DMS53 (cell line): Measurements from ENCODE around the gene BEST1.
"Not testable (repeated sequence)": the region's sequence is repeated elsewhere in the genome, so short reads cannot be mapped to it uniquely, and the experiment has no call there.

Experiments used
- DNase-seq: peaks from one replicate; lab custom pipeline; 2025; lab: John Stamatoyannopoulos, UW

The BEST1 gene

DNA sequence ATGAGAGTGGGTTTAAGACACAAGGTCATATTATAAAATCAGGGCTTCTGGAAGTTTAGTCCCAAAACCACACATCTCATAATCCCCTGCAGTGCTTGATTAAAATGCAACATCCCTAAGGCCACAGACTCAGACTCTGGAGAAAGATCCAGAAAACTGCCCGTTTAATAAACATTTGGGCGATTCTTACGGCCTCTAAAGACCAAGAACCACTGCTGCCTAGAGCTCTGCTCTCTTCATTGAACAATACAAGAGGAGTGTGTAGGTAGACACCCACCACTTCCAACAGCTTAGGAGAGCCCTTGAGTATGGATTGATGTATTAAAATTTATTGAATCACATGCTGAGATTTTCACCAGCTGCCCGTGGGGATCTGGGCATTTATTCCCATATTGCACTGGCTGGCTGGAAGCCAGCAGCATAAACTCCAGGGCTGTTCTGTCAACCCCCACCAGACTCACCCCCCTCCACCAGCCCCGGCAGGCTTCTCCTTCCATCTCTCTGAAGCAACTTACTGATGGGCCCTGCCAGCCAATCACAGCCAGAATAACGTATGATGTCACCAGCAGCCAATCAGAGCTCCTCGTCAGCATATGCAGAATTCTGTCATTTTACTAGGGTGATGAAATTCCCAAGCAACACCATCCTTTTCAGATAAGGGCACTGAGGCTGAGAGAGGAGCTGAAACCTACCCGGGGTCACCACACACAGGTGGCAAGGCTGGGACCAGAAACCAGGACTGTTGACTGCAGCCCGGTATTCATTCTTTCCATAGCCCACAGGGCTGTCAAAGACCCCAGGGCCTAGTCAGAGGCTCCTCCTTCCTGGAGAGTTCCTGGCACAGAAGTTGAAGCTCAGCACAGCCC lies 749 bp upstream of the BEST1 start:
- peak; percentile 65 for DNase-seq

DNA sequence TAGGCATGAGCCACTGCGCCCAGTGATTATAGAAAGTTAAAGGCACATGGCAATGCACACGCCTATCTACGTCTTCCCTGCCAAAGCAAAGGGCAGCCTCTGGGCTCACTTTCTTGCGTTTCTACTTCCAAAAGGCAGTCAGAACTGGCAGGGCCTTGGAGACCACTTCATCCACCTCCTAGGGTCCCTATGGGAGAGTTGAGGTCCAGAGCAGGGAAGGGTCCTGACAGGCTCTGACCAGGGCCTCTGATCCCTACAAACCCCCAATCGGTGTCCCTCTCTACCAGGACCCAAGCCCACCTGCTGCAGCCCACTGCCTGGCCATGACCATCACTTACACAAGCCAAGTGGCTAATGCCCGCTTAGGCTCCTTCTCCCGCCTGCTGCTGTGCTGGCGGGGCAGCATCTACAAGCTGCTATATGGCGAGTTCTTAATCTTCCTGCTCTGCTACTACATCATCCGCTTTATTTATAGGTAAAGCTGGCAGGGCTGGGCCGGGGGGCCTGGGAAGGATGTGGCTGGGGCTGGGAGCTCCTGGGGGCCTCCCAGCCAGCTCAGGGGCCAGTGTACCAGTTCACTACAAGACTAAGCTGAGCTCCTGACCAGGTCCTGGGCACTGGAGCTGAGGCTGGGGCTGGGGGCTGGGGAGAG lies 1.5 kb downstream of the BEST1 start:
- DNase-seq, result no peak

DNA sequence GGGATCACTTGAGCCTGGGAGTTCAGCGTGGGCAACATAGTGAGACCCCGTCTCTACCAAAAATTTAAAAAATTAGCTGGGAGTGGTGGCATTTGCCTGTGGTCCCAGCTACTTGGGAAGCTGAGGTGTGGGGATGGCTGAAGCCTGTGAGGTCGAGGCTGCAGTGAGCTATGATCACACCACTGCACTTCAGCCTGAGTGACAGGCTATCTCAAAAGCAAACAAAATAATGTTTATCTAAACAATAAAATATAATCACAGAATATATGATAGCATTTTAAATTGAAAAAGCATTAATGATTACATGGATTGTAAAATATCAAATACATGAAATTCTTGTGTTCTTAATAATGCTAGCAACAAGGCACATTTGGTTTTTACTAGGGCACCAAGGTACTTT lies 2.7 kb downstream of the BEST1 start:
- DNase-seq, result no peak

DNA sequence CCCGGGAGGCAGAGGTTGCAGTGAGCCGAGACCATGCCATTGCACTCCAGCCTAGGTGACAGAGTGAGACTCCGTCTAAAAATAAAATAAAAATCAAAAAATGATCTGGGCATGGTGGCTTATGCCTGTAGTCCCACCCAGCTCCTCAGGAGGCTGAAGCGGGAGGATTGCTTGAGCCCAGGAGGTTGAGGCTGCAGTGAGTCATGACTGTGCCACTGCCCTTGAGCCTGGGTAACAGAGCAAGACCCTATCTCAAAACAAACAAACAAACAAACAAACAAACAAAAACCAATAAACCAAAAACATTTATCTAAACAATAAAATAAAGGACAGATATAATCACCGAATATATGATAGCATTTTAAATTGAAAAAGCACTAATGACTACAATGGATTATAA lies 3.5 kb downstream of the BEST1 start:
- not testable (repeated sequence) for DNase-seq

DNA sequence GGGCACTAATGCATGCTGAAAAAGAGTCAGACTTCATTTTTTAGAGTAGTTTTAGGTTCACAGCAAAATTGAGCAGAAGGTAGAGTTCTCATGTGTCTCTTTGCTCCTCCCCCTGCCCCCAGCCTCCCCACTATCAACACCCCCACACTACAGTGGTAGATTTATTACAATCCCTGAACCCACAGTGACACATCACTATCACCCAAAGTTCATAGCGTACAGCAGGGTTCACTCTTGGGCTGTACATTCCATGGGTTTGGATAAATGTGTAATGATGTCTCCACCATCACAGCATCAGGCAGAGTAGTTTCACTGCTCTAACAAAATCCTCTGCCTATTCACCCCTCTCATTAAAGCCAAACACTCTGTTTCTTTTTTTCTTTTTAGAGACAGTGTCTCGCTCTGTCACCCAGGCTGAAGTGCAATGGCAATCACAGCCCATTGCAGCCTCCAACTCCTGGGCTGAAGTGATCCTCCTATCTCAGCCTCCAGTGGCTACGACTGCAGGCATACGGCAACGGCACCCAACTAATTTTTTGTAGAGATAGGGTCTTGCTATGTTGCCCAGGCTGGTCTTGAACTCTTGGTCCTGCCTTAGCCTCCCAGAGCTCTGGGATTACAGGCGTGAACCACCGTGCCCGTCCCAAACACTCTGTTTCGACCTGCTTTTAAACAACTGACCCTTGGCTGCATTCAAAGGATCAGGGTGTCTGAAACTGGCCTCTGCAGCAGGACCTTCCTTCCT lies 4.1 kb downstream of the BEST1 start:
- no peak for DNase-seq

DNA sequence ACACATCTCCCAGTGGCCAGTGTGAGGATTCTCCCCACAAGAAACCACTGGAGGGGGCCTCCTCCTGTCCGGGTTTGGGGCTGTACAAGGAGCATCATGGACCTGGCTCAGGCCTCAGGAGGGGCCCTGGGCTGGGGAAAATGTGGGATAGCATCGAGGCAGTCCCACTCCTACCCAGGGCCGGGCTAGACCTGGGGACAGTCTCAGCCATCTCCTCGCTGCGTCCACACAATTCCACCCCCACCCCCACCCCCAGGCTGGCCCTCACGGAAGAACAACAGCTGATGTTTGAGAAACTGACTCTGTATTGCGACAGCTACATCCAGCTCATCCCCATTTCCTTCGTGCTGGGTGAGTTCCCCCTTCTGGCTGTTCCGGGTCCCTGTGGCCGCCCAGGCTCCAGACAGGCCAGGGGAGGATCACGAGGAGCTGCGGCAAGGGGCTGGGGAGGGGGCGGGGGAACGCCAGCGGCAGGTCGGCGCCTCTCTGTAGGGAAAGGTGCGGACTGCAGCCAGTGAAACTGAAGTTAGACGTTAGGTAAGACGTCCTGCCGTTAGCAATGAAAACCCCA lies 4.8 kb downstream of the BEST1 start:
- no peak for DNase-seq

DNA sequence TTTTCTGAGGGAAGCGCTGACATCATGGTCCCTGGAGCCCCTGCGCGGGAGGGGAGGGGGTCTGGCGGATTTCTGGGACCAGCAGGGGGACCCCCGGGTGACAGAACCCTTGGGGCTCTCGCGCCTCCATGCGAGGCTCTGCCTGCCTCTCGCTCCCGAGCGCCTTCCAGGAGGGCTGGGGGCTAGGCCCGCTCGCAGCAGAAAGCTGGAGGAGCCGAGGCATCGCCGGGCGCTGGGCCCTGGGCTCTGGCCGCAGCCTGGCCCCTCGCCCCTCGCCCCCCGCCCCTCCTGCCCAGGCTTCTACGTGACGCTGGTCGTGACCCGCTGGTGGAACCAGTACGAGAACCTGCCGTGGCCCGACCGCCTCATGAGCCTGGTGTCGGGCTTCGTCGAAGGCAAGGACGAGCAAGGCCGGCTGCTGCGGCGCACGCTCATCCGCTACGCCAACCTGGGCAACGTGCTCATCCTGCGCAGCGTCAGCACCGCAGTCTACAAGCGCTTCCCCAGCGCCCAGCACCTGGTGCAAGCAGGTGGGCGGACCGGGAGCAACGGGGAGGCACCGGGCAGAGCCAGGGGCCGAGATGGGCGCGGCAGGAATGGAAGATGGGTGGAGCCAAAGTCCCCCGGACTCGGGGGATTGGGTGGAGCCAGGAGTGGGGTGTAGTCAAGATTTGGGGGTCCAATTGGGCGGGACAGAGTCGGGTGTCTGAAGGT lies 5.4 kb downstream of the BEST1 start:
- DNase-seq, result peak; percentile 87

DNA sequence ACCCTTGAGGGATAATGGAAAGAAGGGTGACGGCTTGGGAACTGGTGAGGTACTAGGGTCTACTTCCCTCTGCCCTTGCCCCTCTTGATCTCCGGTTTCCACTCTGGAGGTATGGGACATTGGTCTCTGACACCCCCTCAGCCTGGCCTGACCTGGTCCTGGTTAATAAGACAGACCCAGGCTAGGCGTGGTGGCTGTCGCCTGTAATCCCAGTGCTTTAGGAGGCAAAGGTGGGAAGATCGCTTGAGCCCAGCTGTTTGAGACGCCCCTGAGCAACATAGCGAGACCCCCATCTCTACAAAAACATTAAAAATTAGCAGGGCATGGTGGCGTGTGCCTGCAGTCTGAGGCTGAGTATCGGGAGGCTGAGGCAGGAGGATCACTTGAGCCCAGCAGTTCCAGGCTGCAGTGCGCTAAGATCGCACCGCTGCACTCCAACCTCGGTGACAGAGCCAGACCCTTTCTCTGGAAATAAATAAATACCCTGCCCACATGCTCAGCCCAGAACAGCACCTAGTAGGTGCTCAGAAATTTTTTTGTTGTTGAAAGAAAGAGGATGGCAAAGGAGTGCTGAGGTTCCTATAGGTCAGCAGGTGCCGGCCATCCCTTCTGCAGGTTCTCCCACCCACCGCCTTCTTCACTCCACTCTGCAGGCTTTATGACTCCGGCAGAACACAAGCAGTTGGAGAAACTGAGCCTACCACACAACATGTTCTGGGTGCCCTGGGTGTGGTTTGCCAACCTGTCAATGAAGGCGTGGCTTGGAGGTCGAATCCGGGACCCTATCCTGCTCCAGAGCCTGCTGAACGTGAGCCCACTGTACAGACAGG lies 6.3 kb downstream of the BEST1 start:
- DNase-seq, result no peak

DNA sequence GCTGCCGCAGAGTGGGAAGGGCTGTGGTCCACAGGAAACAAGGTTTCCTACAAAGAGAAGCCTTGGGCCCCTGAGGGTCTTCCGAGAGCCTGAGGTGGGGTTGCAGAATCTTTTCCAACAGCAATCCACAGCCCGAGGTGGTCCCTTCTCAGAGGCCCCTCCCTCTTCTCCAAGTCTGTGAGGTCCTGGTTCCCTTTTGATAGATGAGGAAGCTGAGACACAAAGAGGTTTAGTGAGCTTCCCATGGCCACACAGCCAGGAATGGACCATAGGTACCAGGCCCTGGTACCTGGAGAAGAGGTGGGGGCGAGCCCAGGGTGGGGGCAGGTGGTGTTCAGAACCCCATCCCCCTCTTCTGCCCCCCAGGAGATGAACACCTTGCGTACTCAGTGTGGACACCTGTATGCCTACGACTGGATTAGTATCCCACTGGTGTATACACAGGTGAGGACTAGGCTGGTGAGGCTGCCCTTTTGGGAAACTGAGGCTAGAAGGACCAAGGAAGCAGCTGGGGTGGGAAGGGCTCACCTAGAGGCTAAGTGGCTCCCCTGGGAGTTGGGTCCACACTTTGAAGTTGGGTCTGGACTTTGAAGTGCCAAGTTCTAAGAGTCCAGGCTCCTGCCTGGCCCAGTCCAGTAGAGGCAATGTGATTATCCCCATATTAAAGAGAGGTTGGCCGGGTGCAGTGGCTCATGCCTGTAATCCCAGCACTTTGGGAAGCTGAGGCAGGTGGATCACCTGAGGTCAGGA lies 7.0 kb downstream of the BEST1 start:
- DNase-seq, result no peak

DNA sequence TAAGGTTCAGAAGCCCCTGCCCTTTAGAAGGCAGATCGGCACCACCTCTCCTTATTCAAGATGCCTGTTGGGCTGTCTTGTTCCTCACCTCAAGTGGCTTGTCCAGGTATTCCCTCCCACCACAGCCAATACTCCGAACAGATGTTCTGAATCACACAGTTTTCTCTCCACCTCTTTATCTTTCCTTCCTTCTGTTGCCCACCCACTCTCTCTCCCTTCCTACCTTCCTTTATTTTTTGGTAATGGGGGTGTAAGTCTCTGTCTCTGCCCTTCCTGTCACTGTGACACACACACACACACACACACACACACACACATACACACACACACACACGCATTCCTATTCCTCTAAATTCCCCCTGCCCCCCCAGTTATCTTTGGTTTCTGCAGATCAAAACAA lies 8.4 kb downstream of the BEST1 start:
- DNase-seq, result no peak

DNA sequence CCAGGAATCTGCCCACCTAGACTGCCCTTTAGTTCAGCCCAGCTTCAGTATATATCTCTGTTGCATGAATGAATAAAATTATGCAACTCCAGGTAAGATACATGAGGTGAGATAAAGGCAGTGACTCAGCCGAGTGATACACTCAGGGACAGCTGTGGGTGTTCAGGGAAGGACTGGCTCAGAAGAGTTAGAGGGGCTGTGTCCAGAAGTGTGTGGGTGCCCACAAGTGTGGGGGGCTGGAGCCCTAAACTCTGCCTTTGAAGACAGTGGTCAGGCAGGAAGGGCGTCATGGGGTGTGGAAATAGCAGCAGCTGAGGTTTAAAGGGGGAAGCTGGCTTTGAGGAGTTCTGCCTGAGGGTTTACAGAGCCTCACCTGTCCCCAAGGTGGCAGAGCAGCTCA lies 9.0 kb downstream of the BEST1 start:
- DNase-seq, result peak; percentile 34

DNA sequence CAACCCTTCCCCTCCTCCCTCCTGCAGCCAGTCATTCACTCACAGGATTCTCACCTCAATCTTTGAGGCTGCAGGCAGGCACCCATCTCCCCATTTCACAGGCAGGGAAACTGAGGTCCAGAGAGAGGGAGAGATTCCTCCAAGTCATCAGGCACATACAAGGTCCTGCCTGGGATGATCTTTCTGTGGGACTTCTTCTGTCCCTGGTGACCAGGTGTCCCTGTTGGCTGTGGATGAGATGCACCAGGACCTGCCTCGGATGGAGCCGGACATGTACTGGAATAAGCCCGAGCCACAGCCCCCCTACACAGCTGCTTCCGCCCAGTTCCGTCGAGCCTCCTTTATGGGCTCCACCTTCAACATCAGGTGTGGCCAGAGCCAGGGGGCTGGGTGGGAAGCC lies 9.5 kb downstream of the BEST1 start:
- DNase-seq, result no peak

DNA sequence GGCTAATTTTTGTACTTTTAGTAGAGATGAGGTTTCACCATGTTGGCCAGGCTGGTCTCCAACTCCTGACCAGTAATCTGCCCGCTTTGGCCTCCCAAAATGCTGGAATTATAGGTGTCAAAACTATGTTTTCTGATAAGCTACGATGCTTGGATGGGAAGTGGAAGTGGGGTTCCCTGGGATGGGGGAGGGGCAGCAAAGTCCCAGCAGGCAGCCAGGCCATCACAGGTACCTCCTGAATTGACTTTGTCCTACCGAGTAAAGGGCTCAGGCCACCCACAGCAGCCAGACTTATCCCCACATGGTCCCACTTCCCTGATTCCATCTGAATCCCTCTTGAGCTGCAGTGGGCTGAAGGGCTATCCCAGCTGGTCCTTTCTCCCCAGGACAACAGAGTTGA lies 10.4 kb downstream of the BEST1 start:
- no peak for DNase-seq

DNA sequence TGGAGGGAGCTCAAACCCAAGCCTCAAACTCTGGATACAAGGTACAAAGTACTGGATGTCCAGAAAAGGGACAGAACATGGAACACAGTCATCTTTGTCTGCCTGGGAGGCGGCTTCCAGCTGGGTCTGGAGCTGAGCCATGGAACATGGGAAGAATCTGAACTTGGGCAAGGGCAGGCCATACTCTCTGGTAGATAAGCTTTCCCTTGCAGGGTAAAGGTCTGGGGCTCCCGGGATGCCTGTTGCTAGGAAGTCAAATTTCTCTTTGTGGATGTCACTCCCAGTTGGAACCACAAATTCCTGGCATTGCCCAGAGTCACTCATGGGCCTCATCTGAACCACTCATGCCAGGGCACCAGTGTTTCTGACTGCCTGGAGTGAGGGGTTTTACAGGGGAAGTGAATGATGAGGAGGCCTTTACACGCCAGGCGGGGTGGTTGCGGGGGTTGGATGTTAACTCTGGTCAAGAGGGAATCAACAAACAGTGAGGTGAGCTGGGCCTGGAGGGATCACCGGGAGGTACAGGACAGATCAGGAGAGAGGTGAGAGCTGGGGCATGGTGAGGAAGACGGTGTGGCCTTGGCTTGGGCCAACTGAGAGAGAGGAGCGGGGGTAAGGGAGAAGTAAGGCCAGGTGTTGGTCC lies 11.5 kb downstream of the BEST1 start:
- DNase-seq, result no peak

DNA sequence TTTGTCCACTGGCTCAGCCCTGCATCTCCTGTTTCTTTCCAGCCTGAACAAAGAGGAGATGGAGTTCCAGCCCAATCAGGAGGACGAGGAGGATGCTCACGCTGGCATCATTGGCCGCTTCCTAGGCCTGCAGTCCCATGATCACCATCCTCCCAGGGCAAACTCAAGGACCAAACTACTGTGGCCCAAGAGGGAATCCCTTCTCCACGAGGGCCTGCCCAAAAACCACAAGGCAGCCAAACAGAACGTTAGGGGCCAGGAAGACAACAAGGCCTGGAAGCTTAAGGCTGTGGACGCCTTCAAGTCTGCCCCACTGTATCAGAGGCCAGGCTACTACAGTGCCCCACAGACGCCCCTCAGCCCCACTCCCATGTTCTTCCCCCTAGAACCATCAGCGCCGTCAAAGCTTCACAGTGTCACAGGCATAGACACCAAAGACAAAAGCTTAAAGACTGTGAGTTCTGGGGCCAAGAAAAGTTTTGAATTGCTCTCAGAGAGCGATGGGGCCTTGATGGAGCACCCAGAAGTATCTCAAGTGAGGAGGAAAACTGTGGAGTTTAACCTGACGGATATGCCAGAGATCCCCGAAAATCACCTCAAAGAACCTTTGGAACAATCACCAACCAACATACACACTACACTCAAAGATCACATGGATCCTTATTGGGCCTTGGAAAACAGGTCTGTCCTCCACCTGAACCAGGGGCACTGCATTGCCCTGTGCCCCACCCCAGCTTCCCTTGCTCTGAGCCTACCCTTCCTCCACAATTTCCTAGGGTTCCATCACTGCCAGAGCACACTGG lies 12.3 kb downstream of the BEST1 start:
- no peak for DNase-seq

DNA sequence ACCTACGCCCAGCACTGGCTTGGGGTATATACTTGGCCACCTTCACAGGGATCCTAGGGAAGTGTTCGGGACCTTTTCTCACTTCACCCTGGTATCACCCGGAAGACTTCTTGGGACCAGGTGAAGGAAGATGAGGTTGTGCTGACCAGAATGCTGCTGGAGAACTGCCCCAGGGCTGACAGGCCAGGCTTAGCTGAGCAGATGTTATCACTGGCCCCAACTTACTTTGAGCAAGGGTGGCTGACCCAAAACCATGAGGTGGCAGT lies 12.8 kb downstream of the BEST1 start:
- DNase-seq, result no peak

DNA sequence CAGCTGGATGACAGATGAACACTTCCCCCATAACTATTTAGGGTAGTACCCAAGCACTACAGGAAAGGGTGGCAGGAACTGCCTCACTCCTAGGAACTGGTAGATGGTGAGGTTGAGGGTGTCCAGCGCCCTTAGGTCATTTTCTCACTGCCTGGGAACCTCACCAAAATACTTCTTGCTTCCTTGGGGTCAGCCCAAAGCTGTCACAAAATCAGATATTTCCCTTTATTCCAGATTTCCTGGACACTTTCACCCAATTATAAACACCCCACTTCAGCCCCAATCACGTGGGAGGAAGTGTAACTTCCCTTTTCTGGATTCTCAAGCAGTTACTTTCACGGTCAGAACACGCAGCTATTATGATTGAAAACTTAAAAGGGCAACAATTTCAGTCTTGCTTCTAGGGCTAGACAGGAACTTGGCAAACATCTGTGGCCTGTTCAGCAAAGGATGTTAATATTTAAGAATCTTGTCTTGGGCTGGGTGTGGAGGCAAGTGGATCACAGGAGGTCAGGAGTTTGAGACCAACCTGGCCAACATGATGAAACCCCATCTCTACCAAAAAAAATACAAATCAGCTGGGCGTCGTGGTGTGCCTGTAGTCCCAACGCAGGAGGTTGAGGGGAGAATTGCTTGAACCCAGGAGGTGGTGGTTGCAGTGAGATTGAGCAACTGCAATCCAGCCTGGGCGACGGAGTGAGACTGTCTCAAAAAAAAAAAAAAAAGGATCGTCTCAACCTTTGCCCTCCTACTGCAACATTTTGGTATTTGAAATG lies 13.3 kb downstream of the BEST1 start:
- no peak for DNase-seq

DNA sequence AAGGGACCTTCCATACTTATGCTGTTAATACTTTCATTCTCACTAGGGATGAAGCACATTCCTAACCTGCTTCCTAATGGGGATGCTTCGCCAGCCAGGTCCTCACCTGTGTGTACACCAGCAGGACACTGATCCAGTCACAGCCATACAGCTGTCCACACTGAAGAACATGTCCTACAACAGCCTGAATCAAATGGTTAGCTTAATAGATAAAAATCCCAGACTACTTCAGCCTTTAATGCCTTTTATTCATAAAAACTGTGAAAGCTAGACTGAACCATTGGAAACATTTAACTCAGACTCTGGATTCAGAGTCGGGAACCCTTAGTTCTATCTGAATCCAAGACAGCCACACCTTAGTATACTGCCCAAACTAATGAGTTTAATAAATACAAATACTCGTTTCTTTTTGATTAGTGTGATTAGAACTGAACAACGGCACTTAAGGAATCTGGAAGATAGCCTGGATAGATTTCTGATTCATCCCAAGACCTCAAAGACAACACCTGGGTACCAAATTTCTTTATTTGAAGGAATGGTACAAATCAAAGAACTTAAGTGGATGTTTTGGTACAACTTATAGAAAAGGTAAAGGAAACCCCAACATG lies 14.0 kb downstream of the BEST1 start:
- peak; percentile 32 for DNase-seq
